BE2C (cell line): ENCODE measurements around the gene ANK3.

Source experiments
- DNase-seq: peaks from one replicate; pipeline ENCODE4 v3.0.0-alpha.2; 2020
- H3K27me3 ChIP-seq: fragments of 250-450 bp; sonication (Bioruptor Pico); 2 replicates; pipeline ENCODE4 v1.5.1; 2020; ENCODE audit warnings: mild to moderate bottlenecking
- H3K36me3 ChIP-seq: fragments of 250-450 bp; sonication (Bioruptor Pico); 2 replicates; pipeline ENCODE4 v1.5.1; 2020; ENCODE audit warnings: mild to moderate bottlenecking
- H3K4me1 ChIP-seq: fragments of 250-450 bp; sonication (Bioruptor Pico); 2 replicates; pipeline ENCODE4 v1.5.1; 2020
- H3K4me3 ChIP-seq: 2 replicates; pipeline ENCODE4 v1.5.1; 2011; ENCODE audit warnings: low read depth, low read length
- H3K9me3 ChIP-seq: fragments of 250-450 bp; sonication (Bioruptor Pico); 2 replicates; pipeline ENCODE4 v1.5.1; 2020
- TF ChIP-seq, protein P1 (sequence below): IDR thresholded peaks from 2 replicates; pipeline ENCODE4 v1.5.1; 2012; ENCODE audit warnings: mild to moderate bottlenecking, low read depth, low read length

Gene ANK3

GRCh38 chr10:60331886-60332285 lies 57.8 kb downstream of the ANK3 start:
- Histone ChIP-seq H3K36me3 (no peaks in the 10 kb centered on the region), H3K4me3 (no peak overlapping the region), H3K27me3 (no peaks in the 10 kb centered on the region), H3K4me1 (peaks cover 4% of the 10 kb centered on the region; the same call in 1 of the 2 replicates), H3K9me3 (no peaks in the 10 kb centered on the region)
- no peak for DNase-seq
- TF ChIP-seq, protein P1, sequence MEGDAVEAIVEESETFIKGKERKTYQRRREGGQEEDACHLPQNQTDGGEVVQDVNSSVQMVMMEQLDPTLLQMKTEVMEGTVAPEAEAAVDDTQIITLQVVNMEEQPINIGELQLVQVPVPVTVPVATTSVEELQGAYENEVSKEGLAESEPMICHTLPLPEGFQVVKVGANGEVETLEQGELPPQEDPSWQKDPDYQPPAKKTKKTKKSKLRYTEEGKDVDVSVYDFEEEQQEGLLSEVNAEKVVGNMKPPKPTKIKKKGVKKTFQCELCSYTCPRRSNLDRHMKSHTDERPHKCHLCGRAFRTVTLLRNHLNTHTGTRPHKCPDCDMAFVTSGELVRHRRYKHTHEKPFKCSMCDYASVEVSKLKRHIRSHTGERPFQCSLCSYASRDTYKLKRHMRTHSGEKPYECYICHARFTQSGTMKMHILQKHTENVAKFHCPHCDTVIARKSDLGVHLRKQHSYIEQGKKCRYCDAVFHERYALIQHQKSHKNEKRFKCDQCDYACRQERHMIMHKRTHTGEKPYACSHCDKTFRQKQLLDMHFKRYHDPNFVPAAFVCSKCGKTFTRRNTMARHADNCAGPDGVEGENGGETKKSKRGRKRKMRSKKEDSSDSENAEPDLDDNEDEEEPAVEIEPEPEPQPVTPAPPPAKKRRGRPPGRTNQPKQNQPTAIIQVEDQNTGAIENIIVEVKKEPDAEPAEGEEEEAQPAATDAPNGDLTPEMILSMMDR, result no peak

GRCh38 chr10:60323162-60323561 lies 66.5 kb downstream of the ANK3 start:
- H3K4me3 ChIP-seq, result no peak overlapping the region
- H3K27me3 ChIP-seq, result no peaks in the 10 kb centered on the region
- TF ChIP-seq, protein P1, result no peak
- DNase-seq, result no peak
- H3K36me3 ChIP-seq, result no peaks in the 10 kb centered on the region
- no peaks in the 10 kb centered on the region for H3K4me1 ChIP-seq
- no peaks in the 10 kb centered on the region for H3K9me3 ChIP-seq

- TF ChIP-seq, protein P1, result no peak
These were observed 69.0 kb downstream of the ANK3 start for GRCh38 chr10:60320666-60321065.

DNA sequence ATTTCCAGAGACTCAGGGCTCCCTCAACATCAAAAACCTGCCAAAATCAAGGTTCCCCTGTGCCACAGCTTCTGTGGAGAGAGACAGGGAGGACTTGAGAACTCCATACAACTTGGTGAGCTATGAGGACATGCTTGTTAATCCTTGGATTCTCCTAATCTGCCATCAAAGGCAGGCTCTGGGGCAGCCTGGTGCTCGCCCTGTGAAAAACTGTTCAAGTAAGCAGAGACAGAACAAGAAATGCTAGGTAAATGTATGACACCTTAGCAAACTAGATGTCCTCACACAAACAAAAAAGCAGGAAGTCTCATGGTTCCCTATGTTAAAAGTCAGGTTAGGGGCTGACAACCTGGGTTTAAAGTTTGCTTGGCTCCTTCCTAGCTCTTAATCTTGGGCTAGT lies 73.6 kb downstream of the ANK3 start:
- Histone ChIP-seq H3K27me3 (no peaks in the 10 kb centered on the region), H3K9me3 (no peaks in the 10 kb centered on the region), H3K4me1 (peaks cover 10% of the 10 kb centered on the region; the same call in 1 of the 2 replicates), H3K36me3 (no peaks in the 10 kb centered on the region), H3K4me3 (no peak overlapping the region)
- TF ChIP-seq, protein P1, result no peak
- DNase-seq, result no peak

More at GRCh38 chr10:60320666-60321065, 69.0 kb downstream of the ANK3 start:
- no peaks in the 10 kb centered on the region for H3K9me3 ChIP-seq
- no peak for DNase-seq
- H3K27me3 ChIP-seq, result no peaks in the 10 kb centered on the region
- no peaks in the 10 kb centered on the region for H3K36me3 ChIP-seq
- no peaks in the 10 kb centered on the region for H3K4me1 ChIP-seq
- H3K4me3 ChIP-seq, result no peak overlapping the region

- no peaks in the 10 kb centered on the region for H3K36me3 ChIP-seq
- H3K4me1 ChIP-seq, result peaks cover 10% of the 10 kb centered on the region; the same call in 1 of the 2 replicates
- no peaks in the 10 kb centered on the region for H3K27me3 ChIP-seq
- no peak overlapping the region for H3K4me3 ChIP-seq
- TF ChIP-seq, protein P1, result no peak
- H3K9me3 ChIP-seq, result no peaks in the 10 kb centered on the region
- DNase-seq, result no peak
These were observed 74.4 kb downstream of the ANK3 start for GRCh38 chr10:60315311-60315710.

GRCh38 chr10:60314069-60314940 lies 75.4 kb downstream of the ANK3 start:
- no peak for DNase-seq
- no peaks in the 10 kb centered on the region for H3K27me3 ChIP-seq
- H3K4me1 ChIP-seq, result peaks cover 10% of the 10 kb centered on the region; the same call in 1 of the 2 replicates
- H3K9me3 ChIP-seq, result no peaks in the 10 kb centered on the region
- TF ChIP-seq, protein P1, result no peak
- H3K4me3 ChIP-seq, result no peak overlapping the region
- no peaks in the 10 kb centered on the region for H3K36me3 ChIP-seq
